GM12892 (cell line): ENCODE results near the gene LRP10.

Experiments
- POLR2A ChIP-seq: IDR thresholded peaks from 2 replicates; pipeline ENCODE4 v1.6.1; 2011; ENCODE audit warnings: low read depth, low read length, control low read depth
- POLR2AphosphoS5 ChIP-seq: IDR thresholded peaks from 2 replicates; pipeline ENCODE4 v1.6.1; 2011; ENCODE audit warnings: low read depth, low read length, control low read depth
- TAF1 ChIP-seq: IDR thresholded peaks from 2 replicates; pipeline ENCODE4 v1.6.1; 2011; ENCODE audit warnings: low read depth, mild to moderate bottlenecking, control low read depth, low read length, borderline replicate concordance

- TF ChIP-seq POLR2AphosphoS5 (no peak), POLR2A (no peak), TAF1 (no peak)
Observed at GRCh38 chr14:22901799-22902198, 30.3 kb downstream of the LRP10 start.
